Activated T-cell treated with anti-CD3 and anti-CD28 coated beads for 4 hours (primary cell): ENCODE measurements around the gene ADORA2A.

Source experiments
- DNase-seq: peaks from one replicate; pipeline ENCODE4 v3.0.0-alpha.2; 2020

ADORA2A gene

GRCh38 chr22:24404561-24405275, 22.7 kb upstream of the ADORA2A start:
- no peak for DNase-seq

- DNase-seq: no peak
These were observed 21.6 kb upstream of the ADORA2A start for GRCh38 chr22:24405631-24406321.

GRCh38 chr22:24406322-24407277, 20.8 kb upstream of the ADORA2A start:
- DNase-seq: no peak

- DNase-seq: no peak
These were observed 20.1 kb upstream of the ADORA2A start for GRCh38 chr22:24407278-24407665.

GRCh38 chr22:24407884-24408283, 19.5 kb upstream of the ADORA2A start:
- no peak for DNase-seq

GRCh38 chr22:24408630-24409029, 18.8 kb upstream of the ADORA2A start:
- no peak for DNase-seq

- no peak for DNase-seq
These were observed 17.7 kb upstream of the ADORA2A start for GRCh38 chr22:24409707-24410106.

GRCh38 chr22:24410110-24410856, 17.1 kb upstream of the ADORA2A start:
- no peak for DNase-seq

- no peak for DNase-seq
These were observed 16.0 kb upstream of the ADORA2A start for GRCh38 chr22:24411256-24412004.

GRCh38 chr22:24412274-24412673, 15.1 kb upstream of the ADORA2A start:
- no peak for DNase-seq

- DNase-seq: no peak
These were observed 14.1 kb upstream of the ADORA2A start for GRCh38 chr22:24413271-24413670.

- no peak for DNase-seq
These were observed 13.5 kb upstream of the ADORA2A start for GRCh38 chr22:24413736-24414385.

- DNase-seq: no peak
These were observed 12.9 kb upstream of the ADORA2A start for GRCh38 chr22:24414523-24414922.

- DNase-seq: no peak
These were observed 12.1 kb upstream of the ADORA2A start for GRCh38 chr22:24414984-24415945.

- DNase-seq: no peak
These were observed 11.3 kb upstream of the ADORA2A start for GRCh38 chr22:24416095-24416494.

- no peak for DNase-seq
These were observed 10.8 kb upstream of the ADORA2A start for GRCh38 chr22:24416611-24417010.

GRCh38 chr22:24417200-24417599, 10.2 kb upstream of the ADORA2A start:
- DNase-seq: no peak

GRCh38 chr22:24417901-24418641, 9.3 kb upstream of the ADORA2A start:
- DNase-seq: no peak

GRCh38 chr22:24418786-24419474, 8.5 kb upstream of the ADORA2A start:
- no peak for DNase-seq
